ENCODE measurements around the gene ADAMTS6. TPM values are rescaled to one million over a fixed set of nuclear protein-coding genes. Genes with fewer than 3 reads are reported as not detected.

ADAMTS6 gene
- total RNA-seq, 4 donors from 2014 or later, result 2.6 to 25.2 (median 12.3) TPM

GRCh38 chr5:65102976-65103711 lies 378.6 kb downstream of the ADAMTS6 start:
- 3 to 4% methylated on average over 4 to 15 of the region's 55 CpGs for WGBS, 2 donors (ENCODE audit: low coverage in 1 of 2)
- TF ChIP-seq CTCF (IDR thresholded peaks at IDR 0.05) (peak in 2 of 4 experiments; percentile 8 to 71), POLR2AphosphoS5 (IDR thresholded peaks at IDR 0.05) (no peak), EP300 (IDR thresholded peaks at IDR 0.05) (no peak), POLR2A (IDR thresholded peaks at IDR 0.05) (peak in 1 of 2 donors; percentile 11)
- Histone ChIP-seq H3K36me3 (no peaks in the 10 kb centered on the region), H3K27ac (peak overlapping the region; percentile 52 to 90 (median 88)), H3K9me3 (no peaks in the 10 kb centered on the region), H3K27me3 (no peaks in the 10 kb centered on the region), H3K4me1 (peaks cover 0 to 36% (median 0%) of the 10 kb centered on the region in 3 donors), H3K4me3 (peak overlapping the region; percentile 48 to 68)
- peak; percentile 68 for ATAC-seq

- Histone ChIP-seq H3K36me3 (no peaks in the 10 kb centered on the region), H3K4me3 (peak overlapping the region; percentile 48 to 68), H3K4me1 (peaks cover 0 to 36% (median 0%) of the 10 kb centered on the region in 3 donors), H3K9me3 (no peaks in the 10 kb centered on the region), H3K27ac (peak overlapping the region; percentile 52 to 90 (median 88)), H3K27me3 (no peaks in the 10 kb centered on the region)
- 40 to 69% methylated on average over 3 to 14 of the region's 17 CpGs for WGBS, 2 donors (ENCODE audit: low coverage in 1 of 2)
- TF ChIP-seq POLR2A (IDR thresholded peaks at IDR 0.05) (no peak), CTCF (IDR thresholded peaks at IDR 0.05) (no peak), POLR2AphosphoS5 (IDR thresholded peaks at IDR 0.05) (no peak), EP300 (IDR thresholded peaks at IDR 0.05) (no peak)
- peak; percentile 2 for ATAC-seq
Measured at GRCh38 chr5:65102371-65102975, 379.2 kb downstream of the ADAMTS6 start.

GRCh38 chr5:65101632-65102100 lies 380.1 kb downstream of the ADAMTS6 start:
- H3K36me3 ChIP-seq, result no peaks in the 10 kb centered on the region
- H3K27ac ChIP-seq, result peak overlapping the region in 2 of 4 donors; percentile 89 to 90
- H3K9me3 ChIP-seq, result no peaks in the 10 kb centered on the region
- TF ChIP-seq POLR2A (IDR thresholded peaks at IDR 0.05), result no peak
- peak; percentile 49 for TF ChIP-seq POLR2AphosphoS5 (IDR thresholded peaks at IDR 0.05)
- no peak for TF ChIP-seq CTCF (IDR thresholded peaks at IDR 0.05)
- TF ChIP-seq EP300 (IDR thresholded peaks at IDR 0.05), result no peak
- no peak for ATAC-seq
- H3K27me3 ChIP-seq, result no peaks in the 10 kb centered on the region
- peaks cover 0 to 36% (median 0%) of the 10 kb centered on the region in 3 donors for H3K4me1 ChIP-seq
- WGBS, 2 donors (ENCODE audit: low coverage in 1 of 2), result 65 to 78% methylated on average over 7 to 8 of the region's 8 CpGs
- no peak overlapping the region for H3K4me3 ChIP-seq

- WGBS, 2 donors (ENCODE audit: low coverage in 1 of 2), result 66 to 83% methylated on average over 4 to 6 of the region's 9 CpGs
- peak; percentile 40 for ATAC-seq
Measured at GRCh38 chr5:65100911-65101631, 380.6 kb downstream of the ADAMTS6 start.

More at GRCh38 chr5:65100911-65101631, 380.6 kb downstream of the ADAMTS6 start:
- H3K4me1 ChIP-seq, result peaks cover 0 to 36% (median 0%) of the 10 kb centered on the region in 3 donors
- H3K9me3 ChIP-seq, result no peaks in the 10 kb centered on the region
- H3K27ac ChIP-seq, result peak overlapping the region in 2 of 4 donors; percentile 45 to 89
- no peaks in the 10 kb centered on the region for H3K27me3 ChIP-seq
- TF ChIP-seq CTCF (IDR thresholded peaks at IDR 0.05), result peak; percentile 20 to 69 (median 46)
- no peak for TF ChIP-seq POLR2A (IDR thresholded peaks at IDR 0.05)
- TF ChIP-seq EP300 (IDR thresholded peaks at IDR 0.05), result no peak
- peak; percentile 9 for TF ChIP-seq POLR2AphosphoS5 (IDR thresholded peaks at IDR 0.05)
- no peak overlapping the region for H3K4me3 ChIP-seq
- no peaks in the 10 kb centered on the region for H3K36me3 ChIP-seq

Small RNA genes within 50 kb of the gene (small RNA-seq; reads per million reads assigned to genes)
- gene RF00019, result 0 reads per million in 4 donors

Other genes starting within 250 kb of the ADAMTS6 start
- under 1 TPM in 2 of 4 donors, not detected in 2; 0.45 to 0.81 TPM for gene CENPK, start 81.2 kb upstream of the ADAMTS6 start, total RNA-seq
- gene PPWD1, start 81.4 kb upstream of the ADAMTS6 start, total RNA-seq, result 10 to 100 TPM; 22.3 to 85.9 (median 46.1) TPM
- 10 to 100 TPM; 17.0 to 35.2 (median 20.3) TPM for gene TRIM23, start 142.4 kb upstream of the ADAMTS6 start, total RNA-seq
- gene SHLD3, start 143.1 kb upstream of the ADAMTS6 start, total RNA-seq, result 1 to 10 TPM; 1.1 to 4.8 (median 3.8) TPM
- 10 to 100 TPM; 17.7 to 31.9 (median 24.3) TPM for gene TRAPPC13, start 143.1 kb upstream of the ADAMTS6 start, total RNA-seq
- 10 to 100 TPM; 12.1 to 15.2 (median 14.3) TPM for gene SGTB, start 240.2 kb upstream of the ADAMTS6 start, total RNA-seq
- gene NLN, start 240.3 kb upstream of the ADAMTS6 start, total RNA-seq, result 10 to 100 TPM in 2 of 4 donors, 1 to 10 TPM in 2; 6.5 to 11.5 (median 9.8) TPM